Measurements from ENCODE around the gene RAB7A. TPM values are rescaled to one million over a fixed set of nuclear protein-coding genes. Genes with fewer than 3 reads are reported as not detected.
A peak's percentile ranks its signal among the peaks of the same experiment; 100 is the strongest.
"Not testable (repeated sequence)": the region's sequence is repeated elsewhere in the genome, so short reads cannot be mapped to it uniquely, and the experiment has no call there.

RAB7A gene
- total and polyA plus RNA-seq, 2 donors (not counting 1 experiment from before 2014, with no cell fraction given), result 62.7 to 138 TPM

DNA sequence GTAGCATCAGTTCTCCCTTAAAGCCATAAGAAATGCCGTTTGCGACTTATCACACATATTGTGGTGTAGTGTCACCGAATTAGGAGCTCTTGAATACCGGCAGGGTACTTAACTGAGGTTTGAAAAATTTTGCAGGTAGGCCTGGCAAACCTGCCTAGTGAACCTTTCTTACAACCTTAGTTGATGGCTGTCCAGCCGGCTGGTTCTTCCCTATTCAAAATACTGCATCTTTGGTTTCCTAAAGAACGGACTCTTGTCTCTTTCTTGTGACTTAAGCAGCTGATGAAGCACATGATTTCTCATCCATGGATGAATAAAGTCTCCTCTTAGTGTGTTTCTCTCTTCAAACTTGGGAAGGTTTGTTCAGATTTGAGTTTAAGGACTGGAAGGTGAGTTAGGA lies 1.5 kb downstream of the RAB7A start:
- H3K79me2 ChIP-seq (ENCODE audit: control insufficient read depth, insufficient read depth, low read length), result peaks cover 92% of the 10 kb centered on the region
- peak overlapping the region; percentile 99 for H3K9ac ChIP-seq (ENCODE audit: low read length)
- CTCF ChIA-PET, result interaction anchor here (1.1 to 1.5 kb wide), 2 partner anchors 29 to 47 kb away, joined by 3 to 5 read pairs; no protein-coding TSS in a partner anchor
- ATAC-seq (ENCODE audit: low read depth) (no peak), DNase-seq (peak; percentile 26)
- TF ChIP-seq, protein P1, sequence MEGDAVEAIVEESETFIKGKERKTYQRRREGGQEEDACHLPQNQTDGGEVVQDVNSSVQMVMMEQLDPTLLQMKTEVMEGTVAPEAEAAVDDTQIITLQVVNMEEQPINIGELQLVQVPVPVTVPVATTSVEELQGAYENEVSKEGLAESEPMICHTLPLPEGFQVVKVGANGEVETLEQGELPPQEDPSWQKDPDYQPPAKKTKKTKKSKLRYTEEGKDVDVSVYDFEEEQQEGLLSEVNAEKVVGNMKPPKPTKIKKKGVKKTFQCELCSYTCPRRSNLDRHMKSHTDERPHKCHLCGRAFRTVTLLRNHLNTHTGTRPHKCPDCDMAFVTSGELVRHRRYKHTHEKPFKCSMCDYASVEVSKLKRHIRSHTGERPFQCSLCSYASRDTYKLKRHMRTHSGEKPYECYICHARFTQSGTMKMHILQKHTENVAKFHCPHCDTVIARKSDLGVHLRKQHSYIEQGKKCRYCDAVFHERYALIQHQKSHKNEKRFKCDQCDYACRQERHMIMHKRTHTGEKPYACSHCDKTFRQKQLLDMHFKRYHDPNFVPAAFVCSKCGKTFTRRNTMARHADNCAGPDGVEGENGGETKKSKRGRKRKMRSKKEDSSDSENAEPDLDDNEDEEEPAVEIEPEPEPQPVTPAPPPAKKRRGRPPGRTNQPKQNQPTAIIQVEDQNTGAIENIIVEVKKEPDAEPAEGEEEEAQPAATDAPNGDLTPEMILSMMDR (IDR thresholded peaks at IDR 0.05), result no peak
- intact Hi-C loops (cut with micrococcal nuclease), result loop anchor here (2.0 to 5.0 kb wide), 6 partner anchors 59 to 1745 kb away; partner anchors contain the start of genes CNBP, PLXNA1 and SEC61A1
- H3K4me1 Mint-ChIP-seq, result peaks cover 59% of the 10 kb centered on the region
- peak overlapping the region; percentile 76 for H3K27ac Mint-ChIP-seq
- 83% methylated on average over 3 of the region's 6 CpGs for WGBS (ENCODE audit: insufficient coverage)
- H2AFZ ChIP-seq (ENCODE audit: insufficient read depth, low read depth, low read length, poor library complexity, severe bottlenecking), result no peak overlapping the region
- H3K27ac ChIP-seq (ENCODE audit: low read length in 2 of 2), result peak overlapping the region in 1 of 2 donors; percentile 99
- POLR2A ChIA-PET, result interaction anchor here (0.6 kb wide), 1 partner anchor 86 kb away, joined by 3 read pairs; no protein-coding TSS in a partner anchor
- peak overlapping the region; percentile 93 for H3K4me2 ChIP-seq (replicated peaks; ENCODE audit: low read depth, low read length, poor library complexity, severe bottlenecking)
- no peaks in the 10 kb centered on the region for H3K27me3 Mint-ChIP-seq
- H3K4me1 ChIP-seq (ENCODE audit: control insufficient read depth in 2 of 2, insufficient read depth in 2 of 2, low read length in 2 of 2), result peaks cover 50 to 55% of the 10 kb centered on the region in 2 donors
- no peaks in the 10 kb centered on the region for H3K9me3 ChIP-seq (ENCODE audit: control extremely low read depth in 1 of 3, control insufficient read depth in 2 of 3, insufficient read depth in 1 of 3, low read length in 2 of 3)
- no peaks in the 10 kb centered on the region for H3K36me3 ChIP-seq (replicated peaks in 1 of 2; ENCODE audit: control extremely low read depth in 1 of 2, control insufficient read depth in 1 of 2, extremely low read depth in 1 of 2, insufficient read depth in 2 of 2, low read length in 1 of 2)
- peak overlapping the region; percentile 99 for H3K4me3 Mint-ChIP-seq
- H3K4me3 ChIP-seq (ENCODE audit: control extremely low read depth in 1 of 5, extremely low read depth in 1 of 5, insufficient read depth in 1 of 5, low read depth in 2 of 5, low read length in 4 of 5), result peak overlapping the region; percentile 79 to 98 (median 93)
- no peaks in the 10 kb centered on the region for H3K9me3 Mint-ChIP-seq (ENCODE audit: insufficient read depth)
- H4K20me1 ChIP-seq (ENCODE audit: control insufficient read depth, insufficient read depth, low read length, poor library complexity, severe bottlenecking), result peaks cover 61% of the 10 kb centered on the region
- no peaks in the 10 kb centered on the region for H3K27me3 ChIP-seq (replicated peaks in 1 of 4; ENCODE audit: control extremely low read depth in 1 of 4, control insufficient read depth in 3 of 4, insufficient read depth in 4 of 4, low read length in 3 of 4)

DNA sequence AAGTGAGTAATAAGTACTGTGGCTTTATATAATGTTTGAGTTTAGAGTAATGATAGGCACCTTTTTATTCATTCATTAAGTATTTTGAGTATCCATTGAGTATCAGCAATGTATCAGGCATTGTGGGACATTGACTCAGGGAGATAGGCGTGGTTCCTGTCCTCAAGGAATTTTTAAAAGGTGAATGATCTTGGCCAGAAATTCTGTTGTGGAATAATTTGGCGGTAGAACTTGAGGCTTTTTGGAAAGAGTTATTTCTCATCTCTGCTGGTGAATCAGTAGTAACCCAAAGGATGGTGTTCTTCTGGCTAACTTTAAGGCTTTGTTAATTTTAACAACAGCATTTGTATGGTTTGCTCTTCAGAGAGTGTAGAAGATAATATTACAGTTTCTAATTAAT lies 2.0 kb downstream of the RAB7A start:
- H3K9me3 ChIP-seq (ENCODE audit: control extremely low read depth in 1 of 3, control insufficient read depth in 2 of 3, insufficient read depth in 1 of 3, low read length in 2 of 3), result no peaks in the 10 kb centered on the region
- Mint-ChIP-seq H3K9me3 (ENCODE audit: insufficient read depth) (no peaks in the 10 kb centered on the region), H3K27ac (no peak overlapping the region), H3K27me3 (no peaks in the 10 kb centered on the region), H3K4me1 (peaks cover 64% of the 10 kb centered on the region), H3K4me3 (peak overlapping the region; percentile 99)
- peaks cover 55 to 59% of the 10 kb centered on the region in 2 donors for H3K4me1 ChIP-seq (ENCODE audit: control insufficient read depth in 2 of 2, insufficient read depth in 2 of 2, low read length in 2 of 2)
- H3K79me2 ChIP-seq (ENCODE audit: control insufficient read depth, insufficient read depth, low read length), result peaks cover 97% of the 10 kb centered on the region
- WGBS (ENCODE audit: insufficient coverage), result 92% methylated on average over 2 of the region's 2 CpGs
- peak overlapping the region in 1 of 2 donors; percentile 18 for H3K27ac ChIP-seq (ENCODE audit: low read length in 2 of 2)
- DNase-seq (no peak), ATAC-seq (ENCODE audit: low read depth) (no peak)
- no peaks in the 10 kb centered on the region for H3K27me3 ChIP-seq (replicated peaks in 1 of 4; ENCODE audit: control extremely low read depth in 1 of 4, control insufficient read depth in 3 of 4, insufficient read depth in 4 of 4, low read length in 3 of 4)
- intact Hi-C loops (cut with micrococcal nuclease), result loop anchor here (2.0 to 5.0 kb wide), 6 partner anchors 59 to 1746 kb away; partner anchors contain the start of genes CNBP, PLXNA1 and SEC61A1
- TF ChIP-seq, protein P1 (IDR thresholded peaks at IDR 0.05), result no peak
- no peak for TF ChIP-seq EZH2 (IDR thresholded peaks at IDR 0.05; ENCODE audit: borderline replicate concordance, insufficient read depth, low read depth, low read length, poor library complexity, severe bottlenecking)
- H3K4me3 ChIP-seq (ENCODE audit: control extremely low read depth in 1 of 5, extremely low read depth in 1 of 5, insufficient read depth in 1 of 5, low read depth in 2 of 5, low read length in 4 of 5), result peak overlapping the region in 2 of 5 experiments; percentile 79 to 91
- peak overlapping the region; percentile 99 for H3K9ac ChIP-seq (ENCODE audit: low read length)
- H3K4me2 ChIP-seq (replicated peaks; ENCODE audit: low read depth, low read length, poor library complexity, severe bottlenecking), result peak overlapping the region; percentile 93
- peaks cover 66% of the 10 kb centered on the region for H4K20me1 ChIP-seq (ENCODE audit: control insufficient read depth, insufficient read depth, low read length, poor library complexity, severe bottlenecking)
- H3K36me3 ChIP-seq (replicated peaks in 1 of 2; ENCODE audit: control extremely low read depth in 1 of 2, control insufficient read depth in 1 of 2, extremely low read depth in 1 of 2, insufficient read depth in 2 of 2, low read length in 1 of 2), result no peaks in the 10 kb centered on the region
- CTCF ChIA-PET, result interaction anchor here (1.5 kb wide), 1 partner anchor 48 kb away, joined by 5 read pairs; no protein-coding TSS in a partner anchor
- POLR2A ChIA-PET, result no interaction called here
- H2AFZ ChIP-seq (ENCODE audit: insufficient read depth, low read depth, low read length, poor library complexity, severe bottlenecking), result no peak overlapping the region

DNA sequence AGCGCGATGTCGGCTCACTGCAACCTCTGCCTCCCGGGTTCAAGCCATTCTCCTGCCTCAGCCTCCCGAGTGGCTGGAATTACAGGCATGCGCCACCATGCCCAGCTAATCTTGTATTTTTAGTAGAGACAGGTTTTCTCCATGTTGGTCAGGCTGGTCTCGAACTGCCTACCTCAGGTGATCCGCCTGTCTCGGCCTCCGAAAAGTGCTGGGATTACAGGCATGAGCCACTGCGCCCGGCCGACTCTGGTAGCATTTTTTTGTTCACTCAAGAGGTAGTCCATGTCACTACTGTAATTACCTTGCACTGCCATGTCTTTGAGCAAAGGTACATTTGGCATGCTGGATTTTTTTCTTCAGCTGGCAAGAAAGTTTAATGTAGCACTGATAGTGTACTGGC lies 2.5 kb downstream of the RAB7A start:
- H4K20me1 ChIP-seq (ENCODE audit: control insufficient read depth, insufficient read depth, low read length, poor library complexity, severe bottlenecking), result peaks cover 71% of the 10 kb centered on the region
- 98% methylated on average over 13 of the region's 13 CpGs for WGBS (ENCODE audit: insufficient coverage)
- H3K9ac ChIP-seq (ENCODE audit: low read length), result not testable (repeated sequence)

More for the DNA sequence above, 2.5 kb downstream of the RAB7A start:
- H3K9me3 ChIP-seq (ENCODE audit: control extremely low read depth in 1 of 3, control insufficient read depth in 2 of 3, insufficient read depth in 1 of 3, low read length in 2 of 3); H3K27ac ChIP-seq (ENCODE audit: low read length in 2 of 2); POLR2A ChIA-PET; H3K9me3 Mint-ChIP-seq (ENCODE audit: insufficient read depth); H3K36me3 ChIP-seq (replicated peaks in 1 of 2; ENCODE audit: control extremely low read depth in 1 of 2, control insufficient read depth in 1 of 2, extremely low read depth in 1 of 2, insufficient read depth in 2 of 2, low read length in 1 of 2); H3K4me3 ChIP-seq (ENCODE audit: control extremely low read depth in 1 of 5, extremely low read depth in 1 of 5, insufficient read depth in 1 of 5, low read depth in 2 of 5, low read length in 4 of 5); H3K27ac Mint-ChIP-seq; H2AFZ ChIP-seq (ENCODE audit: insufficient read depth, low read depth, low read length, poor library complexity, severe bottlenecking); H3K27me3 Mint-ChIP-seq; ATAC-seq (ENCODE audit: low read depth); H3K27me3 ChIP-seq (replicated peaks in 1 of 4; ENCODE audit: control extremely low read depth in 1 of 4, control insufficient read depth in 3 of 4, insufficient read depth in 4 of 4, low read length in 3 of 4); DNase-seq: not testable (repeated sequence)
- CTCF ChIA-PET, result interaction anchor here (1.6 kb wide), 1 partner anchor 47 kb away, joined by 9 read pairs; no protein-coding TSS in a partner anchor
- peak overlapping the region; percentile 34 for H3K4me2 ChIP-seq (replicated peaks; ENCODE audit: low read depth, low read length, poor library complexity, severe bottlenecking)
- H3K4me3 Mint-ChIP-seq, result peak overlapping the region; percentile 42
- intact Hi-C loops (cut with micrococcal nuclease), result loop anchor here (5.0 kb wide), 4 partner anchors 454 to 1746 kb away; partner anchors contain the start of genes CNBP, PLXNA1 and SEC61A1
- peaks cover 57 to 63% of the 10 kb centered on the region in 2 donors for H3K4me1 ChIP-seq (ENCODE audit: control insufficient read depth in 2 of 2, insufficient read depth in 2 of 2, low read length in 2 of 2)
- H3K4me1 Mint-ChIP-seq, result peaks cover 69% of the 10 kb centered on the region
- peaks cover 100% of the 10 kb centered on the region for H3K79me2 ChIP-seq (ENCODE audit: control insufficient read depth, insufficient read depth, low read length)

Data from B cell (primary cell).